Head of caudate nucleus (tissue), 42 donors: ENCODE results near the gene CTH.
"Not testable (repeated sequence)": the region's sequence is repeated elsewhere in the genome, so short reads cannot be mapped to it uniquely, and the experiment has no call there.

Experiments used
- DNase-seq, 42 donors: peaks; one replicate each; pipeline versions ENCODE4 v3.0.0 to v3.0.0-alpha.2; 2020 to 2021; ENCODE audit warnings: mixed read lengths in 7 of 42
- intact Hi-C: fragments of 100-400 bp; cut with DNase I; formaldehyde crosslinking; loops from one replicate; pipeline ENCODE4 v1.15.0; 2022

The CTH gene

GRCh38 chr1:70440642-70441391, 29.7 kb downstream of the CTH start:
- DNase-seq = no peak
- intact Hi-C loops = no loop called here

GRCh38 chr1:70441392-70442035, 30.4 kb downstream of the CTH start:
- intact Hi-C loops = no loop called here
- no peak for DNase-seq

GRCh38 chr1:70442490-70442889, 31.4 kb downstream of the CTH start:
- intact Hi-C loops = no loop called here
- no peak for DNase-seq

DNA sequence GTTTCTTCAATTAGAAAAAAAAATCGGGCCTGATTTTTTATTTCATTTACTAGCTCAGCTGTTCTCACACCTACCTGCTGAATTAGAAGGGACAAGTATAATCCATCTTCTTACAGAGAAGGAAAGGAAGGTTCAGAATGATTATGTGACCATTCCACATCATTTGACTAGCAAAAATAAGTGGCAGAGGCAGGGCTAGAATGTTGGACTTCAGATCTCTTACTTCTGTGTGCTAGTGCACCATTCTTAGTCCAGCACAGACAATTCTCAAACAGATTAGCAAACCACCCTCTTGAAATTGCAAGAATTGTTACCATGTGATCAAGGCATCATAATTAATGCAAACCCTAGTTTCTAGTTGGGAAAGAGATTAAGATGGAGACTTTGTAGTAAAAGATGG, 32.7 kb downstream of the CTH start:
- intact Hi-C loops = no loop called here
- no peak for DNase-seq

GRCh38 chr1:70449049-70449448, 38.0 kb downstream of the CTH start:
- intact Hi-C loops = no loop called here

GRCh38 chr1:70452164-70452939, 41.3 kb downstream of the CTH start:
- intact Hi-C loops, DNase-seq: not testable (repeated sequence)

More at GRCh38 chr1:70449049-70449448, 38.0 kb downstream of the CTH start:
- no peak for DNase-seq

- intact Hi-C loops = no loop called here
- no peak for DNase-seq
These were observed 44.2 kb downstream of the CTH start for GRCh38 chr1:70455291-70455690.

GRCh38 chr1:70458131-70458530, 47.1 kb downstream of the CTH start:
- peak in 16 of 42 donors; percentile 8 to 70 (median 18) for DNase-seq
- intact Hi-C loops = no loop called here

DNA sequence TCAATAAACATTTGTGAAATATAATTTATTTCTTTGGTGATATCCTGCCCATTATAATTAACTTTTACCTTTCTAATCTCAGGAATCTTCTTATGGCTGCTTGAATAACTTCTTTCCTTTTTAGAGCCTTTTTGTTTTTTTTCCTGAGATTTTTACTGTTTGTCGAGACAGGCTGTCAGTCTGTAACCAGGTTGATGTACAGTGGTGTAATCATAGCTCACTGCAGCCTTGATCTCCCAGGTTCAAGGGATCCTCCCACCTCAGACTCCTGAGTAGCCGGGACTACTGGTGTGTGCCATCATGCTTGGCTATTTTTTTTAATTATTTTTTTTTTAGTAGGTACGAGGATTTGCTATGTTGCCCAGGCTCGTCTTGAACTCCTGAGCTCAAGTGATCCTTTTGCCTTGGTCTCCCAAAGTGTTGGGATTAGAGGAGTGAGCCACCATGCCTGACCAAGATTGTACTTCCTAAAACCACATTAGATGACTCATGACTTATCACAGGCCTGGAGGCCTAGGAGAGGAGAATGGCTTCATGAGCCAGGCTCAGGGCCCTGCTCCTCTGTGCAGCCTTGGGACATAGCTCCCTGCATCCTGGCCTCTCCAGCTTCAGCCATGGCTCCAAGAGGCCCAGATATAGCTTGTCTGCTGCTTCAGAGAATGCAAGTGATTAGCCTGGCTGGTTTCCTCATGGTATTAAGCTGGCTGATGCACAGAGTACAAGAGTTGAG, 48.6 kb downstream of the CTH start:
- DNase-seq = no peak
- intact Hi-C loops = no loop called here

DNA sequence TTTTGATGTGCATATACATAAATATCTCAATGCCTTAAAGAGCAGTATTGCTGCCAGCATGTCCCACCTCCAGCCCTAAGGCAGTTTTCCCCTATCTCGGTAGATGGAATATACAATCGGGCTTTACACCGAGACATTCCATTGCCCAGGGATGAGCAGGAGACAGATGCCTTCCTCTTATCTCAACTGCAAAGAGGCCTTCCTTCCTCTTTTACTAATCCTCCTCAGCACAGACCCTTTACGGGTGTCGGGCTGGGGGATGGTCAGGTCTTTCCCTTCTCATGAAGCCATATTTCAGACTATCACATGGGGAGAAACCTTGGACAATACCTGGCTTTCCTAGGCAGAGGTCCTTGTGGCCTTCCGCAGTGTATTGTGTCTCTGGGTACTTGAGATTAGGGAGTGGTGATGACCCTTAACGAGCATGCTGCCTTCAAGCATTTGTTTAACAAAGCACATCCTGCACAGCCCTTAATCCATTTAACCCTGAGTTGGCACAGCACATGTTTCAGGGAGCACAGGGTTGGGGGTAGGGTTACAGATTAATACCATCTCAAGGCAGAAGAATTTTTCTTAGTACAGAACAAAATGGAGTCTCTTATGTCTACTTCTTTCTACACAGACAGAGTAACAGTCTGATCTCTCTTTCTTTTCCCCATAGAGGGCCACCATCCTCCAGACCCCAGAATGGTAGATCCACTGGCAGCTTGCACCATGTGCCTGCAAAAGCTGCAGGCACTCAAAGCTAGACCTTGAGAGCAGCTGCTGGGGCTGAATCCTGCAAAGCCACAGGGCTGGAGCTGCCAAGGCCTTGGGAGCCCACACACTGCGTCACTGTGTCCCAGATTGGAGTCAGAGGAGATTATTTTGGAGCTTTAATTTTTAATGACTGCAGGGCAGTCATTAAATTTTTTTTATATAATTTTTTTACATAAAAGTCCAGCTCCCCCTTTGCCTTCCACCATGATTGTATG, 50.0 kb downstream of the CTH start:
- DNase-seq, intact Hi-C loops: not testable (repeated sequence)

DNA sequence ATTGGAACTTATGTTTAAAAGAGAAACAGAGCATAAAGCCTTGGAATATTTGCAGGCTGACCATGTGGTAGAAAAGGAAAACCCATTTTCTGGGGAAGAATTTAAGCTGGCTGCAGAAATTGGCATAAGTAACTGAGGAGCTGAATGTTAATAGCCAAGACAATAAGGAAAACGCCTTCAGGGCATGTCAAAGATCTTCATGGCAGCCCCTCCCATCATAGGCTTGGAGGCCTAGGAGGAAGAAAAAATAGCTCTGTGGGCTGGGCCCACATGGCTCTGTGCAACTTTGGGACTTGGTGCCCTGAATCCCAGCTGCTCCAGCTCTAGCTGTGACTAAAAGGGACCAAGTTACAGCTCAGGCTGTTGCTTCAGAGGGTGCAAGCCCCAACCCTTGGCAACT, 51.5 kb downstream of the CTH start:
- DNase-seq = no peak
- intact Hi-C loops = no loop called here

DNA sequence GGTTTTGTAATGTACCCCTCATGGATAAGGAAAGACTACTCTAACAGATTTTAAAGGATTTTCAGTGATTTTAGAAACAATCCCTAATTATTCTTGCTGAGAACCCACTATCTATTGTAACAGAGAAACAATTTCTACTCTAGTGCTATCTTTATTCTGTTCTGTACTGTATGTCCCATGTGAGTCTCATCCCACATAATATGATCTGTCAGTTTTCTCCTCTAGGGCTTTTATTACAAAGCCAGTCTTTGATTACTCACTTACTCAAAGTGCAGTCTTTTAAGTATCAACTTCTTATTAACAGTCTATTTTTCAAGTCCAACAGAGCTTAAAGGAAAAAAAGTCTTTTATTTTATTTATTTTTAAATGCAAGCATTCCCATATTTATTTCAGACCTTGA, 54.8 kb downstream of the CTH start:
- intact Hi-C loops = no loop called here
- no peak for DNase-seq

DNA sequence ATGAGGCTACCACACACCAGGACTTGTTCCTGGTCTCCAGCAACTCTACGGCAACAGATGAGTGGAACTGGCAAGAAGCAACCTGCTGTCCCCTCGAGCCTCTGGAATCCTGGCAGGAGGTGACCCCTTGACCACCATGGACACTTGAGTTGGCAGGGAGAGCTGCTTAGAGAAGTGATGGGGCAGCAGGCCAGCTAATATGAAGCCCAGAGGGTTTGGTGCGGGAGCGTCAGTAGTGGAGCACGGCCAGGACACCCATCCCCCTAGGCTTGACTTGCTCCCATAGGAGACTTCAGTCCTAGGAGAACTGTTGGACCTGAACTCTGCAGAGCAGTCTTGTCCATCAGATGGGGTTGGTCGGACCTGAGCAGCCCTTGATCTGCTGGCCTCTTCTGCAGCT, 56.5 kb downstream of the CTH start:
- no peak for DNase-seq
- intact Hi-C loops = no loop called here

DNA sequence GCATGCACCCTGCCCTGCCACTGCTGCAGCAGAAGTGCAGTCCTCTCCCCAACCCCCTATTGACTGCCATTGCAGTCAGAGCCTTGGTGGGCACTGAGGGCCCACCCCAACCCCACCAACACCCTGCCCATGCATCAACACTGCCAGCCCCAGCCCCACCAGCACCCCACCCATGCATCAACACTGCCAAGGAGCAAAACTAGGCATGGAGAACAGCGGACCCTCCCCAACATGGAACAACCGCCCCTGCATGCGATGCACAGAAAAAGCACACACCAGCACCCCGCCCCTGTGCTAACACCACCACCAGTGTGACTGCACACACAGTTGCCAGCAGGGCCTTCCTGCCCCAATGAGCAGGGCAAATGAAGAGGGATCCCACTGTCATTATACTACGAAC, 57.1 kb downstream of the CTH start:
- no peak for DNase-seq
- intact Hi-C loops = no loop called here

- intact Hi-C loops, DNase-seq: not testable (repeated sequence)
These were observed 58.1 kb downstream of the CTH start for GRCh38 chr1:70469184-70469583.

DNA sequence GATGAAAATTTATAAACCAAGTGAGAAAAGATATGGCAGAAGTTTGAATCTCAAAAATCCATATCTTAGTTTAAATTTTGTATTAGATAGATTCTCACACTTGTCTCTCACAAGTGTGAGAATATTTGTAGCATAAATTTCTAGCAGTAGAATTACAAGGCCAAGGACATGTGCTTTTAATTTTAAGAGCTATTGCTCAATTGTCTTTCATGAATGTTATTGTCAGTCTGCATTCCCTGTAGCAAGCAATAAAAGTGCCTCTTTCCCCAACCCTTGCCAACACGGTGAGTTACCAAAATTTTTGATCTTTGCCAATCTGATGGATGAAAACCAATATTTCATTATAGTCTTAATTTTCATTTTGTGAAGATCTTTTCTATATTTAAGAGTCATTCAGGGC, 64.0 kb downstream of the CTH start:
- intact Hi-C loops = no loop called here
- DNase-seq = no peak

GRCh38 chr1:70477090-70477489, 66.0 kb downstream of the CTH start:
- intact Hi-C loops = no loop called here
- no peak for DNase-seq

- intact Hi-C loops, DNase-seq: not testable (repeated sequence)
These were observed 66.8 kb downstream of the CTH start for GRCh38 chr1:70477905-70478304.
